Measurements from ENCODE around the gene PLSCR2.
"Not testable (repeated sequence)": the region's sequence is repeated elsewhere in the genome, so short reads cannot be mapped to it uniquely, and the experiment has no call there.

PLSCR2 gene

DNA sequence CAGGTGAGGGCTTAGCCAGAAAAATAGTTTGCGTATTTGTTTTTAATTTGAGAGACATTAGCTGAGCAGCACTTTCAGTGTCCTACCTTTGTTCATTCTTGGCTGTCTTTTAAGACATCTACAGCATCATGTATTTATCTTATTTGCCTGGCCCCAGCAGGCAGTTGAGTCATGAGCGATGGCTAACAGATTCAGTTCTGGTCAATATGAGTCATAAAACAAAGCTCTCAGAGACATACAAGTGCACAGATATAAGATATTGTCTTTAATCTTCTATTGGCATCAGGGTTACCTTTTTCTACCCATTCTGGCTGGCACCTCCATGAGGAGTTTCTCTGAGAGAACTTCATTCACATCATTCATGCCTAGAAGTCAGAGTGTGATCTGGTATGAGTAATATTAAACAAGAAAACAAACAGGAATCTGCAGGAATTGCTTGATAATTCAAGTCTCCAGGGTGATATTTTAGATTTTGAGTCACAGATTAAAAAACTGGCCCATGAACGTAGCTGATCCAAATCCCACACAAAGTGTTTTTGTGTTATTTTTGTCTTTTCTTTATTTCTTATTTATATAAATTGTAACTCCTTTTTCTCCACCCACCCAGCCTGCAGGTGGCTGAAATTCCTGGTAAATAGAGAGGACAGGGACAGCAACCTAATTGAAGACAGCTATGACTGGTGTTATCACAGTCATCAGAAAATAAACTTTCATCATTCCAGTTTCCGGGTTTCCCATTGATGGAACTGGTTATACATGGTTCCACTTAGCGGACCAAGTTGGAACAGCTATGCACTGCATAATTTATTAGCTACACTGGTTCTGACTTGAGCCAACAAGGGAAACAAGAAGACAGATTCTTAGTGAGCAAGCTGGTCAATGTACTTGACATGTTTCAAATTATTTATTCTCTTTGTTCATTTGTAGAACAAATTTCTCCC is 47.3 kb downstream of the PLSCR2 start:
- no peak for DNase-seq

DNA sequence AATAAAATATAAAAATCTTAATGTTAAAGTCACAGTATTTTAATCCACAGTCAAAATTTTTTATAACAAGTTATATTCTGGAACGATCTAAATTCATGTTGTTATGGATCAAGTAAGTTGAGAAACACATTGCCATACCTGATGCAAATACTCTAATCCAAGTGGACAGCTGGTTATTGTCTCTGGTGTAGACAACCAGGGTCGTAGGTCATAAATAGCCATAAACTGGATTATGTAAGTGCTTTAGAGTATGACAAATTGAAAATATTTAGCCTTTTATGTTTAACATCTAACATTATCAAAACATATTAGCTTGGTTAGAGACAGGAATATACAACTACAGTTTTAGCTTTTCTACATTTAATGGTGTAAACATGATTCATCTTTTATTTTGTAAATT is 53.0 kb downstream of the PLSCR2 start:
- DNase-seq: no peak

- no peak for DNase-seq
Measured at GRCh38 chr3:146414010-146414409, 55.4 kb downstream of the PLSCR2 start.

DNA sequence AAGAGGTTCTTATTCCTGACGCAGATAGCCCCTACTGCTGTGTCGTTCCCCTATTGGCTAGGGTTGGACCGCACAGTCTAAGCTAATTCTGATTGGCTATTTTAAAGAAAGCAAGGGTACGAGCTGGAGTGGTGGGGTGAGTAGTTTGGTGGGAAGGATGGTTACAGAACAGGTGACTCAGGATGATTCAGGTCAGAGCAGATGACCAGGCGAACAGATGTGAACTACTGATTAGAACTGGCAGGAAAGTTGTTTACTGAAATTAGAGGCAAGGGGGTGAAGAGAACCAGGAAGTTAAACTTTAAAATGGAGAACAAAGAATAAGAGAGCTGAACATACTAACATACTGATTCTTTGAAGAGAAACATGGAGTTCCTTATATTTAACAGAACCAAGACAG is 56.6 kb downstream of the PLSCR2 start:
- DNase-seq: not testable (repeated sequence)

DNA sequence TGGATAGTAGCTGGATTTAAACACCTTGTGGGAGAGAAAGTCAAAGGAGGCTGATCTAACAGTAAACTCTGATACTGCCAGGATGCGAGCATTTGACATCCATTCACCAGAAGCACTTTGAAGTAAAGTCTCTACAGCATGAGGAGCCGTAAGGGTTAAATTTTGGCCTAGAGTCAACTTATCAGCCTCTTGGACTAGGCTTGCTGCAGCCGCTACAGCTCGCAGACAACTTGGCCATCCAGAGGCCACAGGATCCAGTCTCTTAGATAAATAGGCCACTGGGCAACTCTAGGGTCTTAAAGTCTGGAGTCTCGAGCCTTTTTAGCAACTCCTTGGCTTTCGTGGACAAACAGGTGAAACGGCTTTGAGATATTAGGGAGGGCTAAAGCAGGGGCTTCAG is 61.4 kb downstream of the PLSCR2 start:
- DNase-seq: no peak

- DNase-seq: no peak
Measured at GRCh38 chr3:146404436-146404835, 64.9 kb downstream of the PLSCR2 start.

- DNase-seq: no peak
Measured at GRCh38 chr3:146403792-146404191, 65.6 kb downstream of the PLSCR2 start.

GRCh38 chr3:146396792-146397191 is 72.6 kb downstream of the PLSCR2 start:
- no peak for DNase-seq

- DNase-seq: no peak
Measured at GRCh38 chr3:146395164-146395563, 74.2 kb downstream of the PLSCR2 start.

DNA sequence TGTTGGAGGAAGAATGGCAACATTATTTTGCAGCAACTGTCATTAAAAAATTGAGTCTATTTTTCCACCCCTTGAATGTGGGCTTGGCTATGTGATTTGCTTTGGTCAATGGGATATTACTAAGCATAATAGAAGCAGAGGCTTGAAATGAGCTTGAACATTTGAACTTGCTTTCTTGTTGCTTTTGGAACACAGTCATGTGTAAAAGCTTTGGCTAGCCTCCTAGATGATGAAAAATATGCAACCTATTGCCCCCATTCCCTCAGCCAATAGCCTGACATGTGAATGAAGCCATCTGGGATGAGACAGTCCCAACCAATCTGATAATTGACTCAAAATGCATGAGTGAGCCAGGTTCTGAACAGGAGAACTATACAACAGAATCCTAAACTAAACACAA is 78.4 kb downstream of the PLSCR2 start:
- no peak for DNase-seq

DNA sequence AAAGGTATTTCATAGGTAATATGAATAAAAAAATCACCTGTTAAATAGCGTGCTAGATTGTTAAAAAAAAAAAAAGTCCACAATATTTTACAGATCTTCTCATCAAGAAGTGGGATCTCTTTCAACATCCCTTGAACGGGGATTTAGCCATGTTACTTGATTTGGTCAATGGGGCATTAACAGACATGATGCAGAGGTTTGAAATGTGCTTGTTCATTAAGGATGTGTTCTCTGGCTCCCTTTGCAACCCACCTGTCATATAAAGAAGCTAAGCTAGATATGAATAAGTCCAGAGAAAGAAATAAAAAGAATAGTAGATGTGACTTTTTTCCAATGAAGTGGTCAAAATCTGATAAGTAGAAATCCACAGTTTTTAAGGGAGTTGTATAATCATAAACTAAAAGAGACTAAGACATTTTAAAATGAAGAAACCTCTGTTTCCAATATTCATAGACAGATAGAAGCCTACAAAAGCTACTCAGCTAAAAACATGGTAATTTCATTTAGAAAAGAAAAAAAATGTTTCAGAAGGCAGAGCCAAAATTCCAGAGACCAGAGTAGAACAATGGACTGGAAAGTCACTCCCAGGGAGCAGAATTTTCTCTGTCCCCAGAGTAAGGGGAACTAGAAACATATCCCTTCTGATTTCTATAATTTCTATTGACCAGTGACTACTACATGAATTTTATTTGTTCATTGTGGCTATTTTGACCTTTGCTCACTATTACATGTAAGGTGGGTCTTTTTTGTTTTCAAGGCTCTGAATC is 79.2 kb downstream of the PLSCR2 start:
- DNase-seq: no peak

DNA sequence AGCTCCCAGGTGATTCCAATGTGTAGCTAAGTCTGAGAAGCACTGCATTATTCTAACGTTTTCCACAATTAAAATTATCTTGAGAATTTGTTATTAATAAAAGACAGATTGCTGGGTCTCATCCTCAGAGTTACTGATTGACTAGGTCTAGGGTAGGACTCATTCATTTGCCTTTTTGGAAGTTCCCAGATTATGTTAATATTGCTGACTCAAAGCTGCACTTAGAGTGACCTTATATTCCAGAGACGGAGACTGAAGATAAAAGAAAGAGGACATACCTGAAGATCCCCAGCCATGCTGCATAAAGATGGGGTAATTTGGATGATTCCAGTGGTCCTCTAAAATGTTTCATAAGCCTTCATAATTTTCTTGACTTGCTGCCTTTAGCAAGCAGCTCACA is 81.8 kb downstream of the PLSCR2 start:
- DNase-seq: no peak

DNA sequence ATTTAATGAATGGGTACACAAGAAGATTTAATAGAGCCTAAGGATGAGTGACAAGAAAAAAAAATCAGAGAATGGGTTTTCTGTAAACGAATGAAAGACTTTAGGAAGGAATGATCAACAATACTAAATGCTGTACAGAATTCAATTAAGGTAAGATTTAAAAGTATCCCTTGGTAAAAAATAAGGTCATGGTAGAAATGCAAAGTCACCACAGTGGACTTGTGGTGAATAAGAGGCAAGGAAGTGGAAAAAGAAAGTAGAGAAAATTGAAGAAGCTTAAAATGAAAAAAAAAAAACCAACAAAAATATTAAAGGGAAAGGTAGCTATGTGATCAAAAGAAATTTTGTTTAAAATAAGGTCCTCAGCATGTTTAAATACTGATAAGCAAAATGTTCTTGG is 82.4 kb downstream of the PLSCR2 start:
- DNase-seq: no peak

DNA sequence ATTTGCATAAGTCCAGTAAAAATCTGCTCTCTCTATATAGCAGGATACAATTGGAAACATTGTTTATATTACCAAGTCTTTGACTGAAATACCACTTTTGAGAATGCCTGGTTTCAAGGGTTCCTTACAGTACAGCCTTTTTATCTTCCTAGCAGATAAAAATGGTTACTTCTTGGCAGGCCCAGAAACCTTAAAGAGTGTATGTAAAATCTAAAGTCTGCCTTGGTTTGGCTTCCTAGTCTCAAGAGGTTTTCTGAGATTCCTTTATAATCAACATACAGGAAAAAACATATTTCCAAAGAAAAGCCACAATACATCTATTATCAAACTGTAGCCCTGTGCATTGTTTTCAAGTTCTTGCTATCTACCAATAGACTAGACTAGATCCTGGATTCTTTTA is 84.6 kb downstream of the PLSCR2 start:
- no peak for DNase-seq
